ENCODE results near the gene SNTG2. TPM values are rescaled to one million over a fixed set of nuclear protein-coding genes. Genes with fewer than 3 reads are reported as not detected.

The SNTG2 gene
- total and polyA plus RNA-seq, 7 donors, result 0.26 to 1.7 (median 0.73) TPM; not detected in 2

DNA sequence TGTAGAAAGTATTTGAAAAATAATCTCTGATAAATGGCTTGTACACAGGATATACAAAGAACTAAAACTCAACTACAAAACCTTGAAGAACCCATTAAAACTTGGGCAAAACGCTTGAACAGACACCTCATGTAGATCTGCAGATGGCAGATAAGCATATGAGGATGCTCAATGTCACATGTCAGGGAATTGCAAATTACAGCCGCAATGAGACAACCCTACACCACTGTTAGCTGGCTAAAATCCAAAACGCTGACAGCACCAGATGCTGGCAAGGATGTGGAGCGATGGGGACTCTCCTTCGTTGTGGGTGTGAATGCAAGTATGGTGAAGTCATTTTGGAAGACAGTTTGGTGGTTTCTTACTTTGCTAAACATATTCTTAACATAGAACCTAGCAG, 53.7 kb downstream of the SNTG2 start:
- no peak overlapping the region for H3K4me3 ChIP-seq
- no peaks in the 10 kb centered on the region for H3K9me3 ChIP-seq
- intact Hi-C loops (cut with DNase I), result no loop called here
- H3K36me3 ChIP-seq (ENCODE audit: insufficient read depth in 1 of 2, low read depth in 1 of 2), result no peaks in the 10 kb centered on the region
- ATAC-seq (no peak), DNase-seq (no peak)
- peaks cover 0 to 4% (median 0%) of the 10 kb centered on the region in 3 donors for H3K27me3 ChIP-seq (ENCODE audit: insufficient read depth in 3 of 3, low read length in 2 of 3)
- H3K27ac ChIP-seq, result no peak overlapping the region
- TF ChIP-seq, protein P1, sequence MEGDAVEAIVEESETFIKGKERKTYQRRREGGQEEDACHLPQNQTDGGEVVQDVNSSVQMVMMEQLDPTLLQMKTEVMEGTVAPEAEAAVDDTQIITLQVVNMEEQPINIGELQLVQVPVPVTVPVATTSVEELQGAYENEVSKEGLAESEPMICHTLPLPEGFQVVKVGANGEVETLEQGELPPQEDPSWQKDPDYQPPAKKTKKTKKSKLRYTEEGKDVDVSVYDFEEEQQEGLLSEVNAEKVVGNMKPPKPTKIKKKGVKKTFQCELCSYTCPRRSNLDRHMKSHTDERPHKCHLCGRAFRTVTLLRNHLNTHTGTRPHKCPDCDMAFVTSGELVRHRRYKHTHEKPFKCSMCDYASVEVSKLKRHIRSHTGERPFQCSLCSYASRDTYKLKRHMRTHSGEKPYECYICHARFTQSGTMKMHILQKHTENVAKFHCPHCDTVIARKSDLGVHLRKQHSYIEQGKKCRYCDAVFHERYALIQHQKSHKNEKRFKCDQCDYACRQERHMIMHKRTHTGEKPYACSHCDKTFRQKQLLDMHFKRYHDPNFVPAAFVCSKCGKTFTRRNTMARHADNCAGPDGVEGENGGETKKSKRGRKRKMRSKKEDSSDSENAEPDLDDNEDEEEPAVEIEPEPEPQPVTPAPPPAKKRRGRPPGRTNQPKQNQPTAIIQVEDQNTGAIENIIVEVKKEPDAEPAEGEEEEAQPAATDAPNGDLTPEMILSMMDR (IDR thresholded peaks at IDR 0.05), result no peak
- 47 to 48% (median 47%) methylated on average over 5 of the region's 5 CpGs for WGBS, 3 donors
- no peaks in the 10 kb centered on the region for H3K4me1 ChIP-seq

DNA sequence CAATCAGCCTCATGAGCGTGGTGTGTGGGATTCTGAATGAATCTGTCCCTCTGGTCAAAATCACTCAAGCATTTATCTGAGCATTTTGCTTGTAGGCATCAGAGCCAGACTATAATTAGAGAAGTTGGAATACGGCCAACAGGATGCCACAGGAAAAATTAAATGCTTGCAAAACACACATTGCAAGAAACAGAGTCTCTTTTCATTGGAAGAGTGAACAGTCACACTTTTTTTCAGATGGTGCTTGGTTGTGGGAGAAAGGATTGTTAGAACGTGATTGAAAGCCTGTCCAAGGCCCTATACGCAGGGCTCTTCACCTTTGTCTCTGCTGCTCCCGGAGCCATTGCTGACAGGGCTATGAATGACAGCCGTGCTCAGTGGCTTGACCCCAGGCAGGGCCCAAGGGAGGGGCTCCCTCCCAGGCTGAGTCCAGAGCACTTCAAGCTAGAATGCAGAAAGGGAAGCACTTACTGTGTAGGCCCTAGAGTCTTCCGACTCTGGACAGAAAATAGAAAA, 59.8 kb downstream of the SNTG2 start:
- peaks cover 0 to 4% (median 0%) of the 10 kb centered on the region in 3 donors for H3K27me3 ChIP-seq (ENCODE audit: insufficient read depth in 3 of 3, low read length in 2 of 3)
- H3K36me3 ChIP-seq (ENCODE audit: insufficient read depth in 1 of 2, low read depth in 1 of 2), result no peaks in the 10 kb centered on the region
- no peak for ATAC-seq
- intact Hi-C loops (cut with DNase I), result no loop called here
- 20 to 28% (median 27%) methylated on average over 7 of the region's 7 CpGs for WGBS, 3 donors
- TF ChIP-seq, protein P1 (IDR thresholded peaks at IDR 0.05), result no peak
- H3K9me3 ChIP-seq, result no peaks in the 10 kb centered on the region
- no peak for DNase-seq
- no peaks in the 10 kb centered on the region for H3K4me1 ChIP-seq
- no peak overlapping the region for H3K27ac ChIP-seq
- no peak overlapping the region for H3K4me3 ChIP-seq

DNA sequence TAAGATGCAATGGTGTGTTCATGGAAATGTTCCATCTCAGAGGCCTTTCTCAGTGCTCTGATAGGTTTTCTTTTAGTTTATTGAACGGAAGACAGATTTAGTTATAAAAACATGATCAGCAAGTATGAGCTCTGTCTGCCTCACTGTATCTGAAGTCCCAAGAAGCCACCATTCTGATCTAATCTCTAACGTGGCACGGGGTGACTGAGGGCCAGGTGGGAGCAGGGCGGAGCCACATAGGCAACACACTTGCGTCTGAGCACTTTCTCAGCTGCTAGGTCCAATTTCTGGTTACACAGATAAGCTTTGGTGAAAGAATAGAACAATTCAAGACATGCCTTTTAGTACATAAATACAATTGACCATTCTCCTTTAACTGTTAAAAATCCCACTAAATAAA, 60.4 kb downstream of the SNTG2 start:
- Histone ChIP-seq H3K4me1 (no peaks in the 10 kb centered on the region), H3K27me3 (ENCODE audit: insufficient read depth in 3 of 3, low read length in 2 of 3) (peaks cover 0 to 4% (median 0%) of the 10 kb centered on the region in 3 donors), H3K4me3 (no peak overlapping the region), H3K36me3 (ENCODE audit: insufficient read depth in 1 of 2, low read depth in 1 of 2) (no peaks in the 10 kb centered on the region), H3K27ac (no peak overlapping the region), H3K9me3 (no peaks in the 10 kb centered on the region)
- TF ChIP-seq, protein P1 (IDR thresholded peaks at IDR 0.05), result no peak
- DNase-seq, result no peak
- ATAC-seq, result no peak
- 45 to 61% (median 52%) methylated on average over 5 of the region's 5 CpGs for WGBS, 3 donors
- intact Hi-C loops (cut with DNase I), result no loop called here

DNA sequence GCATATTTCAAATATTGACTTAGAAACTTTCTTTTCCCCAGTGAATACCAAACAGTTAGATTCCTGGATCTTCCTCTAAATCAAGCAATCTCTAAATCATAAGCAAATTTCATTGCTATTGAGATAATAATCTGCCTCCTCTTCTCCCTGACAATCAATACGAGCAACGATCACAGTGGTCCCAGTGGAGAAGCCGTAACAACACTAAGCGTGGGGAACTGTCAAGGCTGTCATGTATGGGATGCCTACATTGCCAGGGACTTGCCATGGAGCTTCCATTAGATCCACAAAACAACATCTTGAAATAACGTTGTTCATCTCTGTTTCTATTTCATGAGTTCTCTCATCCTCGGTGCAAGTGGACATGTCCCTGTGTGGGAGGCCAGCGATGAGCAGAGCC, 61.3 kb downstream of the SNTG2 start:
- no peak overlapping the region for H3K27ac ChIP-seq
- DNase-seq (no peak), ATAC-seq (no peak)
- no peaks in the 10 kb centered on the region for H3K27me3 ChIP-seq (ENCODE audit: insufficient read depth in 3 of 3, low read length in 2 of 3)
- no peaks in the 10 kb centered on the region for H3K36me3 ChIP-seq (ENCODE audit: insufficient read depth in 1 of 2, low read depth in 1 of 2)
- H3K9me3 ChIP-seq, result no peaks in the 10 kb centered on the region
- WGBS, 3 donors, result 90 to 93% (median 91%) methylated on average over 7 of the region's 7 CpGs
- no peak overlapping the region for H3K4me3 ChIP-seq
- TF ChIP-seq, protein P1 (IDR thresholded peaks at IDR 0.05), result no peak
- intact Hi-C loops (cut with DNase I), result no loop called here
- H3K4me1 ChIP-seq, result no peaks in the 10 kb centered on the region

DNA sequence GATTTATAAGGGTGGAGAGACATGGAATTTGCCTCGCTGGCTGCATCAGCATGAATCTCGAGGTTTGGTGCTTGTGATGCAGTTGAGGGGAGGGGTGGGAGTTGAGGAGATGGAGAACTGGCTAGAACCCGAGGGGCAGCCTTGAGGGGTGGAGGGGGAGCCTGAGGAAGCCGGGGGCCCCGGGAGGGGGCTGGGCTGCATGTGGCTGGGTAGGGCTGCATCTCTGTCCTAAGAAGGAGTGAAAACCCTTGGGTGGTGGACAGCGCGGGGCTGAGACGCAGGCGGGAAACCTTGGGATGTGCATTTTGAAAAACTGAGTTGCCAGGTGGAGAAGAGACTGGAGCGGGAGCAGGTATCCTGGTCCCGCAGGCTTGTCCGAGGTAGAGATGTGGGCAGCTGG, 64.2 kb downstream of the SNTG2 start:
- H3K36me3 ChIP-seq (ENCODE audit: insufficient read depth in 1 of 2, low read depth in 1 of 2), result no peaks in the 10 kb centered on the region
- H3K4me3 ChIP-seq, result no peak overlapping the region
- TF ChIP-seq, protein P1 (IDR thresholded peaks at IDR 0.05), result no peak
- 70 to 76% (median 75%) methylated on average over 12 of the region's 12 CpGs for WGBS, 3 donors
- intact Hi-C loops (cut with DNase I), result no loop called here
- H3K4me1 ChIP-seq, result no peaks in the 10 kb centered on the region
- H3K9me3 ChIP-seq, result no peaks in the 10 kb centered on the region
- DNase-seq (no peak), ATAC-seq (no peak)
- no peaks in the 10 kb centered on the region for H3K27me3 ChIP-seq (ENCODE audit: insufficient read depth in 3 of 3, low read length in 2 of 3)
- H3K27ac ChIP-seq, result no peak overlapping the region
